PC-9 (cell line): ENCODE measurements around the gene RALGAPA2. TPM values are rescaled to one million over a fixed set of nuclear protein-coding genes. Genes with fewer than 3 reads are reported as not detected.

Experiments
- BruUV-seq: library from RNA; stranded (reverse); fragments of 400-500 nt; replicated peaks from 2 replicates; lab custom pipeline; 2021; lab: Mats Ljungman, UMichigan
- CTCF ChIA-PET: fragments of 300-600 bp; sonication (Branson Sonifier 250); formaldehyde crosslinking; loops from one replicate; lab custom pipeline; 2022; ENCODE audit warnings: antibody characterized with exemption; lab: Charles Lee
- POLR2A ChIA-PET: fragments of 300-600 bp; sonication (Branson Sonifier 250); formaldehyde crosslinking; loops from one replicate; lab custom pipeline; 2022; ENCODE audit warnings: antibody characterized with exemption; ENCODE audit not compliant: unreplicated experiment; lab: Charles Lee
- DNase-seq, 2 experiments: peaks; one replicate each; pipeline versions ENCODE4 v3.0.0 to v3.0.0-alpha.2; 2015 to 2022; ENCODE audit warnings: mixed read lengths in 1 of 2
- H2AFZ ChIP-seq: fragments of 200-600 bp; sonication (generic); 2 replicates; pipeline ENCODE4 v1.8.1; 2017; ENCODE audit warnings: antibody characterized with exemption
- H3F3A ChIP-seq: fragments of 200-600 bp; sonication (generic); 2 replicates; pipeline ENCODE4 v1.8.1; 2017; ENCODE audit warnings: antibody characterized with exemption, mild to moderate bottlenecking, low read depth; ENCODE audit not compliant: insufficient read depth
- H3K27ac ChIP-seq: fragments of 200-600 bp; sonication (generic); 2 replicates; pipeline ENCODE4 v1.6.1; 2016; ENCODE audit warnings: mixed run types
- H3K27me3 ChIP-seq: fragments of 200-600 bp; sonication (generic); 2 replicates; pipeline ENCODE4 v1.6.1; 2016; ENCODE audit warnings: low read depth, mixed run types; ENCODE audit not compliant: insufficient read depth
- H3K36me3 ChIP-seq: fragments of 200-600 bp; sonication (generic); 2 replicates; pipeline ENCODE4 v1.6.1; 2016; ENCODE audit warnings: low read depth, mixed run types
- H3K4me1 ChIP-seq: fragments of 200-600 bp; sonication (generic); replicated peaks from 2 replicates; pipeline ENCODE4 v1.6.1; 2016; ENCODE audit warnings: mixed run types; ENCODE audit not compliant: insufficient read depth
- H3K4me2 ChIP-seq: fragments of 200-600 bp; sonication (generic); 2 replicates; pipeline ENCODE4 v1.6.1; 2017; ENCODE audit warnings: mixed run types
- H3K4me3 ChIP-seq: fragments of 200-600 bp; sonication (generic); 2 replicates; pipeline ENCODE4 v1.6.1; 2016; ENCODE audit warnings: mixed run types
- H3K79me2 ChIP-seq: fragments of 200-600 bp; sonication (generic); 2 replicates; pipeline ENCODE4 v1.6.1; 2017; ENCODE audit warnings: low read depth, mixed run types
- H3K9me2 ChIP-seq: fragments of 200-600 bp; sonication (generic); 2 replicates; pipeline ENCODE4 v1.8.1; 2017; ENCODE audit warnings: mild to moderate bottlenecking; ENCODE audit not compliant: insufficient read depth
- H3K9me3 ChIP-seq: fragments of 200-600 bp; sonication (generic); 2 replicates; pipeline ENCODE4 v1.8.1; 2016; ENCODE audit warnings: low read depth; ENCODE audit not compliant: insufficient read depth
- H4K20me1 ChIP-seq: fragments of 200-600 bp; sonication (generic); 2 replicates; pipeline ENCODE4 v1.8.1; 2017; ENCODE audit not compliant: insufficient read depth
- CTCF ChIP-seq: fragments of 200-600 bp; sonication (generic); conservative IDR thresholded peaks from 2 replicates; pipeline ENCODE4 v1.6.1; 2017; ENCODE audit warnings: mixed run types, antibody characterized with exemption, mild to moderate bottlenecking, moderate library complexity
- EZH2 ChIP-seq: fragments of 200-600 bp; sonication (generic); IDR thresholded peaks from 2 replicates; pipeline ENCODE4 v1.8.0; 2017; ENCODE audit warnings: antibody characterized with exemption, low read depth
- intact Hi-C: fragments of 100-400 bp; cut with micrococcal nuclease; formaldehyde crosslinking; loops from one replicate; pipeline ENCODE4 v1.10.0; 2022; ENCODE audit not compliant: unreplicated experiment
- total RNA-seq: library from RNA; stranded (reverse); gene quantifications from 2 replicates; pipeline ENCODE4 v1.2.3, GENCODE V29; 2021

The RALGAPA2 gene
- total RNA-seq, 1 experiment from 2014 or later: 28.7 TPM

GRCh38 chr20:20463933-20464374, 248.5 kb downstream of the RALGAPA2 start:
- intact Hi-C loops: no loop called here
- no TSS peak for BruUV-seq

DNA sequence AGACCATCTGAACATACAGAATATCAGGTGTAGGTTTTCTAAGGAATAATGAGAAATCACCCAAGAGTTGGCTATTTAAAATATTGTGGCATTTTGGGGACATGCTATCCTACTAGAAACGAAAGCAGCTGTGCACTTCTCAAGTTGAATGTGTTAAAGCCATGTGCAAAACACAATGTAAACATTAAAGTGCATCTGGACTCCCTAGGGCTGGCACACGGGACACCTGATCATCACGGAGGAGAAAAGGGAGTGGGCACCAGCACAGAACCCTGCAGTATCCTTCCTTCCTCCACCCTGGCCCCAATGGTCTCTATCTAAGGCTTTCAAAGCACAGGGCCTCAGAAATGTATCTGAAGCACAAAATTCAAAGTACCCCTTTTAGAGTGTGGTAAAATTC, 250.3 kb downstream of the RALGAPA2 start:
- ChIA-PET POLR2A (no interaction called here), CTCF (no interaction called here)
- Histone ChIP-seq H3K36me3 (no peaks in the 10 kb centered on the region), H3K27ac (no peak overlapping the region), H3F3A (no peaks in the 10 kb centered on the region), H3K4me3 (no peak overlapping the region), H3K79me2 (no peaks in the 10 kb centered on the region), H3K27me3 (no peaks in the 10 kb centered on the region), H4K20me1 (no peaks in the 10 kb centered on the region), H3K9me2 (no peaks in the 10 kb centered on the region), H3K4me2 (no peak overlapping the region), H2AFZ (no peak overlapping the region), H3K9me3 (no peaks in the 10 kb centered on the region), H3K4me1 (no peaks in the 10 kb centered on the region)
- TF ChIP-seq EZH2 (no peak), CTCF (no peak)
- DNase-seq: no peak
- no TSS peak for BruUV-seq
- intact Hi-C loops: no loop called here

More at GRCh38 chr20:20463933-20464374, 248.5 kb downstream of the RALGAPA2 start:
- Histone ChIP-seq H3K27ac (no peak overlapping the region), H3K4me1 (no peaks in the 10 kb centered on the region), H3K36me3 (no peaks in the 10 kb centered on the region), H3K4me2 (no peak overlapping the region), H3K79me2 (no peaks in the 10 kb centered on the region), H4K20me1 (no peaks in the 10 kb centered on the region), H3F3A (no peaks in the 10 kb centered on the region), H3K9me2 (no peaks in the 10 kb centered on the region), H3K27me3 (no peaks in the 10 kb centered on the region), H3K4me3 (no peak overlapping the region), H2AFZ (no peak overlapping the region), H3K9me3 (no peaks in the 10 kb centered on the region)
- TF ChIP-seq CTCF (no peak), EZH2 (no peak)
- no peak for DNase-seq
- ChIA-PET POLR2A (interaction anchor here (0.7 kb wide), 1 partner anchor 310 kb away, joined by 4 read pairs; no protein-coding TSS in a partner anchor), CTCF (no interaction called here)

DNA sequence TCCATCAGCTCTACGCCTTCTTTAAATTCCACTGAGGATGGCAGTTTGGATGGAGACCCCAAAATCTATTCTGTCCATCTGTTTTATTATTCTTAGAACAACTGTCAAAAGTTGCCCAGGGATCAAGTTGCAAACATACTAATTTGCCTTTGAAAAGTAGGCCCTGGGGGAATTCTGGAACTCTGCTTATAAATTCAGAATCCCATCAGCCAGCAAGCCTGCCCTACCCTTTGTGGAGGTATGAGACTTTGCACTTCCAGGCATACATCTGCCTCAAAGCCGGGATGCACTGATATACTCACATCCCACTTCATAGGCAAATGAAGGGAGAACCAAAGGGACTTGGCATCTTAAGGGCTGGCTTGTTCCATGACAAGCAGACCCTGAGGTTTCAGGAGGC, 250.9 kb downstream of the RALGAPA2 start:
- Histone ChIP-seq H3K4me1 (no peaks in the 10 kb centered on the region), H3K9me3 (no peaks in the 10 kb centered on the region), H3F3A (no peaks in the 10 kb centered on the region), H3K79me2 (no peaks in the 10 kb centered on the region), H3K27me3 (no peaks in the 10 kb centered on the region), H4K20me1 (no peaks in the 10 kb centered on the region), H3K27ac (no peak overlapping the region), H3K9me2 (no peaks in the 10 kb centered on the region), H3K4me2 (no peak overlapping the region), H3K4me3 (no peak overlapping the region), H3K36me3 (no peaks in the 10 kb centered on the region), H2AFZ (no peak overlapping the region)
- ChIA-PET CTCF (no interaction called here), POLR2A (no interaction called here)
- DNase-seq: no peak
- TF ChIP-seq CTCF (no peak), EZH2 (no peak)
- no TSS peak for BruUV-seq
- intact Hi-C loops: no loop called here
